Activated B cell treated with CpG ODN at 0.5 μM for 24 hours (primary cell): ENCODE results near the gene CUX1. TPM values are rescaled to one million over a fixed set of nuclear protein-coding genes. Genes with fewer than 3 reads are reported as not detected.
"Not testable (repeated sequence)": the region's sequence is repeated elsewhere in the genome, so short reads cannot be mapped to it uniquely, and the experiment has no call there.

Source experiments
- ATAC-seq: fragments of 200-7000 bp; cut with Tn5 transposase; one replicate; pipeline ENCODE4 v1.10.0; 2021; ENCODE audit warnings: low read depth, mild to moderate bottlenecking, moderate library complexity
- CTCF ChIA-PET: fragments of 350-600 bp; sonication (Branson Sonifier 250); formaldehyde crosslinking; loops from one replicate; lab custom pipeline; 2021; ENCODE audit warnings: antibody characterized with exemption; lab: Charles Lee
- POLR2A ChIA-PET: fragments of 350-600 bp; sonication (Branson Sonifier 250); formaldehyde crosslinking; loops from one replicate; lab custom pipeline; 2021; ENCODE audit warnings: antibody characterized with exemption; lab: Charles Lee
- DNase-seq: peaks from one replicate; pipeline ENCODE4 v3.0.0; 2022
- H3K27ac Mint-ChIP-seq: one replicate; pipeline ENCODE4 v1.8.0; 2020; ENCODE audit warnings: mixed read lengths
- H3K27me3 Mint-ChIP-seq: one replicate; pipeline ENCODE4 v1.8.0; 2021; ENCODE audit warnings: mixed read lengths
- H3K36me3 Mint-ChIP-seq: one replicate; pipeline ENCODE4 v1.8.0; 2021; ENCODE audit warnings: low read depth, mixed read lengths
- H3K4me1 Mint-ChIP-seq: one replicate; pipeline ENCODE4 v1.8.0; 2021; ENCODE audit warnings: mixed read lengths
- H3K4me3 Mint-ChIP-seq: one replicate; pipeline ENCODE4 v1.8.0; 2020; ENCODE audit warnings: mild to moderate bottlenecking, mixed read lengths
- H3K9me3 Mint-ChIP-seq: one replicate; pipeline ENCODE4 v1.8.0; 2020; ENCODE audit warnings: mixed read lengths
- CTCF ChIP-seq: fragments of 200-600 bp; IDR thresholded peaks from one replicate; pipeline ENCODE4 v1.8.0; 2022; ENCODE audit warnings: antibody characterized with exemption, mild to moderate bottlenecking
- intact Hi-C: fragments of 100-400 bp; cut with micrococcal nuclease; formaldehyde crosslinking; loops from one replicate; pipeline ENCODE4 v1.15.1; 2024
- total RNA-seq: library from RNA; stranded (reverse); gene quantifications from 2 replicates; pipeline ENCODE4 v1.2.3, GENCODE V29; 2022

Gene CUX1
- total RNA-seq, 1 donor from 2014 or later: 61.7 TPM

- TF ChIP-seq CTCF: no peak
- Mint-ChIP-seq H3K27ac (no peak overlapping the region), H3K36me3 (peaks cover 1% of the 10 kb centered on the region), H3K4me1 (peaks cover 32% of the 10 kb centered on the region), H3K27me3 (no peaks in the 10 kb centered on the region), H3K9me3 (no peaks in the 10 kb centered on the region), H3K4me3 (no peak overlapping the region)
- ATAC-seq (no peak), DNase-seq (no peak)
- ChIA-PET CTCF (no interaction called here), POLR2A (no interaction called here)
- intact Hi-C loops: no loop called here
Measured at GRCh38 chr7:101824440-101824839, 7.0 kb downstream of the CUX1 start.

- no peaks in the 10 kb centered on the region for H3K9me3 Mint-ChIP-seq
- no peak for DNase-seq
- ATAC-seq: no peak
- intact Hi-C loops: no loop called here
- POLR2A ChIA-PET: interaction anchor here (0.6 to 1.5 kb wide), 3 partner anchors 12 to 64 kb away, joined by 3 to 8 read pairs (median 4); no protein-coding TSS in a partner anchor
- peaks cover 23% of the 10 kb centered on the region for H3K4me1 Mint-ChIP-seq
- no peak overlapping the region for H3K4me3 Mint-ChIP-seq
- H3K27me3 Mint-ChIP-seq: no peaks in the 10 kb centered on the region
- peaks cover 1% of the 10 kb centered on the region for H3K36me3 Mint-ChIP-seq
- no peak for TF ChIP-seq CTCF
- CTCF ChIA-PET: no interaction called here
- no peak overlapping the region for H3K27ac Mint-ChIP-seq
Measured at GRCh38 chr7:101826081-101826835, 8.8 kb downstream of the CUX1 start.

GRCh38 chr7:101828301-101829020 is 11.0 kb downstream of the CUX1 start:
- no peak for TF ChIP-seq CTCF
- H3K4me3 Mint-ChIP-seq: no peak overlapping the region
- no peaks in the 10 kb centered on the region for H3K9me3 Mint-ChIP-seq
- H3K36me3 Mint-ChIP-seq: peaks cover 1% of the 10 kb centered on the region
- no peaks in the 10 kb centered on the region for H3K27me3 Mint-ChIP-seq
- intact Hi-C loops: no loop called here
- ChIA-PET CTCF (no interaction called here), POLR2A (no interaction called here)
- H3K27ac Mint-ChIP-seq: no peak overlapping the region
- H3K4me1 Mint-ChIP-seq: peaks cover 34% of the 10 kb centered on the region
- DNase-seq: no peak
- no peak for ATAC-seq

GRCh38 chr7:101829374-101829773 is 11.9 kb downstream of the CUX1 start:
- Mint-ChIP-seq H3K27ac (no peak overlapping the region), H3K4me3 (no peak overlapping the region), H3K27me3 (no peaks in the 10 kb centered on the region), H3K9me3 (no peaks in the 10 kb centered on the region), H3K4me1 (peaks cover 42% of the 10 kb centered on the region), H3K36me3 (peaks cover 1% of the 10 kb centered on the region)
- CTCF ChIA-PET: no interaction called here
- intact Hi-C loops: no loop called here
- DNase-seq (no peak), ATAC-seq (no peak)
- no peak for TF ChIP-seq CTCF
- POLR2A ChIA-PET: no interaction called here

GRCh38 chr7:101829821-101830220 is 12.4 kb downstream of the CUX1 start:
- Mint-ChIP-seq H3K9me3 (no peaks in the 10 kb centered on the region), H3K4me1 (peaks cover 46% of the 10 kb centered on the region), H3K36me3 (peaks cover 1% of the 10 kb centered on the region), H3K27me3 (no peaks in the 10 kb centered on the region), H3K27ac (no peak overlapping the region), H3K4me3 (no peak overlapping the region)
- TF ChIP-seq CTCF: no peak
- no peak for ATAC-seq
- ChIA-PET POLR2A (no interaction called here), CTCF (no interaction called here)
- intact Hi-C loops: no loop called here
- no peak for DNase-seq

- CTCF ChIA-PET: interaction anchor here (1.1 kb wide), 1 partner anchor 10 kb away, joined by 3 read pairs; no protein-coding TSS in a partner anchor
- ATAC-seq, H3K36me3 Mint-ChIP-seq, H3K9me3 Mint-ChIP-seq, H3K4me3 Mint-ChIP-seq, H3K27me3 Mint-ChIP-seq, POLR2A ChIA-PET, intact Hi-C loops, DNase-seq, H3K27ac Mint-ChIP-seq: not testable (repeated sequence)
- H3K4me1 Mint-ChIP-seq: peaks cover 50% of the 10 kb centered on the region
Measured at GRCh38 chr7:101831396-101831795, 14.0 kb downstream of the CUX1 start.
